GM18519 (cell line): ENCODE measurements around the gene HNRNPH1.

ENCODE experiments used
- ATAC-seq: cut with Tn5 transposase; IDR thresholded peaks from one replicate; pipeline ENCODE4 v1.9.1; 2021; ENCODE audit warnings: mild to moderate bottlenecking, moderate library complexity; ENCODE audit not compliant: unreplicated experiment, low FRiP score

The HNRNPH1 gene

DNA sequence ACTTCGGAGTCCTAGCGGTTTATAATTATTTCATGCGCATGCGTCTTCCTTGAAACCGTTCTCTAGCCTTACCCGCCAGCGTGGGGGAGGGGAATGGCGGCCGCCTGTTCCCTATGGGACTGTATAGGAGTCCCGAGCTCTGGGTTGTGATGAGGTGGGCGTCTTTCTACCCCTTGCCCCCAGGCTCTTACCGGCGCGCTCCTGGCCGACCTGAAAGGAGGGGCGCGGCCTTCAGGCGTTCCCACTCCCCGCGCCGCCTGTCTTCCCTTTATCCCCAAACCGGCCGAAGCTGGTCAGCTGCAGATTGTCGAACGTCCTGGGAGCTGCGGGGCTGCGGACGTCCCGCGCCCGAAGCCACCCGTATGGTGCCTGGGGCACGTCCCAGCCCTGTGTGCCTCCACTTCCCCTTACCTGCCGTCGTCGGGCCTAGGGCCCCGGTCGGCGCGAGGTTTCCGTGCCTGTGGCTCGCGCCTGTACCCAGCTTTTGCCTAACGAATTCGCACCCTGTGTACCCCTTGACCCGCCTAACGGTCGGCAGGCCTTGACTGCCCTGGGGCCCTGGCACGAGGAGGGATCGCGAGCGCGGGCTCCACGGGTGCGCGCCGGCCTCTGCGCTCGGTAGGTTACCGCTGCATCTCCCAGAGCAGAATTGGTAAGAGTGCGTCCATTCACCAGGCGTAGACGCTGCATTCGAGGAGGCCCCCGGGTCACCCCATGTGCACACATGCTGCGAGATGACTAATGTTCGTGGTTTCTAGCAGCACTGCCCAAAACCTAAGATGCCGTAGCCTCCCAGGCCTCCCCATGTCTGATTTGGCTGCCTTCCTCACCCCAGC is 653 bp upstream of the HNRNPH1 start:
- ATAC-seq: no peak

DNA sequence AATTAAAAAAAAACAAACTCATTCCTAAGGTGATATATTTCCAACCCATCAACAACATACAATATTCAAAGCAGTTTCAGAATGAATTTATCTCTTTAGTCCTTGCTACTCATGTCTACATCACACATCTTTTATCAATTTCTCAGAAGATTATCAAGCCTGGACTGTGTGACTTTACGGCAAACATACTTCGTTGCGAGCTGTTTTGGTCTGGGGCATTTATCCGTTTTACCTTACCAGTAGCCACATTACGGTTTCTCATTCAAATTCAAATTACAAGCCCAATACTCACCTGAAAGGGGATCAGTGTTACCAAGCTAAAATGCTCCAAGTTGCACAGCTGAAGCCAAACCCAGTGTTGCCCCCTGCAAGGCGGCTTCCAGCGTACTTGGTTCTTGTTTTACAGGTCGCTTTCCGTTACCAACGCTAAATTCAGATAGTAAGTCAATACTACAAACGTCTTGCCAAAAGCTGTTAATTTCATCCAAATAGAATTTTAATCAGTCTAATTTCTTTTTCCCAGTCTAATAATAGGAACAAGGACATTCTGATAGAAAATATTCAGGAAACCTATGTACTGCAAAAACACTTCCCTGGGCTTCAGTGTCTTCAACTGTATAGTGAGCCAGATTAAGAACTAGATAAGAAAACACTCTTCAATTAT is 1.8 kb downstream of the HNRNPH1 start:
- no peak for ATAC-seq

DNA sequence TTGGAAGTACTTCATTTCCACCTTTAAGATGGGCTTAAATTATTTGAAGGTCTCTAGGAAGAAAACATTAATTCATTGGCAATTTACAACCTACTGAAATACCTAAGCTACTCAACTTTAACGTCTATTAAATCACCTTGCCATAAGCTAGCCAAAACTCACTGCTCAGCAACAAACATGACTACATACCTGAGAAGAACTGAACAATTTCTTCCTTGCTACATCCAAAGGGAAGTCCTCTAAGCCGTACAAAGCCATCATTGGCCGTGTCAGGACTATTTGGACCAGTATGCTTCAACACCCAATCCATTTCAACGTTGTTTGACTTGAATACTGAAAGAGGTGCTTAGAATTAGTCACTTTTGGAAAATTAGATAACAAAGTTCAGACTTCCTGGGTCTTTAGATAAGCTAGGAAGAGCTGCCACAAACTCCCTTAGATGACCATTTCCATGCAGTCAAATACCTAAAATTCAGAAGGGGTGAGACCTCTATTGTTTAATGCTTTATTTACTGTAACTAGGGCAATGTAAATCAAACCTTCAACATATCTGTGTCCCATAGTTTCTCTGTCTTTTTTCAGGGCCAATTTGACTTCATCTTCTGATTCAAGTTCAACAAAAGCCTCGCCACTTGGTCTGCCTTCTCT is 2.6 kb downstream of the HNRNPH1 start:
- ATAC-seq: no peak

DNA sequence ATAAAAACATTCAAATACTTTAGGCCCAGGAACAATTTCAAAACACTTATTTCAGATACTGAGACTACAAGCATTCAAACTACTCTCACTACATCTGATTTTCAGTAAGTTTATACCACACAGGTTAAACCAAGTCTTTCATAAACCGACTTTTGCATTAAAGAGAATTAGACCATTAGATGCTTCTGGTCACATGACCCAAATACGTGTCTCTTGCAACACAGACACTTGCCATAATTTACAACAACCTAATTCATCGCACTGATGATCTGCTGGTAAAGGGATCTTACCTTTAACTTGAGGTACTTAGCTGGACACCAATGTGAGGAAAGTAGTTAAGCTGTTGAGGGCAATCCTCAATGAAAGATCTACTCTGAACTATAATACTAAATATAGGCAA is 3.2 kb downstream of the HNRNPH1 start:
- no peak for ATAC-seq

DNA sequence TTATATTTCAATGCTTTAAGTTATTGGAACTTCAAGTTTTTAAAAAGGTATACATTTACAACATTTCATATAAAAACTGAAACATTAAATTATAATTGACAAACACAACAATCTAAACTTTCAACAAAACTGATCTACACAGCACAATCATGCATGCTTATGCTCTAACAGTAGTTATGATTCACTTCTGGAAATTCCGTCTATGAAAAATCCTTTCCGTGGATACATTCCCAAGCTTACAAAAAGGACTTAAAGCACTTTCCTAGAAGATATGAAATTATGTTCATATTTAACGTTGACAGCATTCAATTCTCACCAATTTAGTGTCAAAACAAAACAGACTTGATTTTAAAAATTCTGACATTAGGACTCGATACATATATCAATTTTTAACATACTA is 3.7 kb downstream of the HNRNPH1 start:
- no peak for ATAC-seq

DNA sequence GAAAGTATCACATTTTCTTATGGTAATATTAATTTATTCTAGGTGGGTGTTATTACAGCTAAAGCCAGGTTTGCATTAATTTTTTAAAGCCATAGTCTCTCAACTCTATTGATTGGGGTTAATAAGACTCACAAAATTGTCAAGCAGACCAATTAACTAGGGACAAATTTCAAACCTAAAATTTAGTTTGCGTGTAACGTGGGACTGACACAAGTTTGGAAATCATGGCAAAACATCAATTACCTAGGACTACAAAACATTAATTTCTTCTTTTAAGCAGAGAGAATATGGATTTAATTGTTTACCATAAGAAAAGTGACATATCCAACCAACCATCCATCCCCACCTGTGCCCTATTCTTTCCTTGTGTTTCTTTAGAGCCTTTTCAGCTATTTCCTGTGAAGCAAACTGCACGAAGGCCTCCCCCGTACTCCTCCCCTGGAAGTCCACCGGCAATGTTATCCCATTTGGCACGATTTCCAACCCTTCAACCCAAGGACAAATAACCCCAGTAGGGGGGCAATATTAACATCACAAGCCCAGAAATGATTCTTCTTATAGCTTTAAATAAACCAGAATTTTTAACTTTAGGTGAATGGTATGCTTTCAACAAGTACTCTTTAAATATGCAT is 4.4 kb downstream of the HNRNPH1 start:
- ATAC-seq: no peak

DNA sequence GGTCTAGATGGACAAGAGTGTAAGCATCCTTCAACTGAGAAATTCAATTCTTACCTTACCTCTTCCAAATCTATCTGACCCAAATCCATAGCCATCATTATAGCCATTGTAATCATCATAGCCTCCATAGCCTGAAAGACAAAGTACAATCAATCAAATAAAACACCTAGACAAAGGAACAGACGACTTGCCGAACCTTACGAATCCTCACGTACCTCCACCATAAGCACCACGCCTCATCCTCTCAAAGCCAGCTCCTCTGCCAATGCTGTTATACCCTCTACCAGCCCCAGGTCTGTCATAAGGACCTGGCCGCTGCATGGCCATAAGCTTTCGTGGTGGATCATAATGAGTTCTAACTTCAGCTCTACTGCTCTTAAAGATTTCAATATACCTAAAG is 5.5 kb downstream of the HNRNPH1 start:
- no peak for ATAC-seq

DNA sequence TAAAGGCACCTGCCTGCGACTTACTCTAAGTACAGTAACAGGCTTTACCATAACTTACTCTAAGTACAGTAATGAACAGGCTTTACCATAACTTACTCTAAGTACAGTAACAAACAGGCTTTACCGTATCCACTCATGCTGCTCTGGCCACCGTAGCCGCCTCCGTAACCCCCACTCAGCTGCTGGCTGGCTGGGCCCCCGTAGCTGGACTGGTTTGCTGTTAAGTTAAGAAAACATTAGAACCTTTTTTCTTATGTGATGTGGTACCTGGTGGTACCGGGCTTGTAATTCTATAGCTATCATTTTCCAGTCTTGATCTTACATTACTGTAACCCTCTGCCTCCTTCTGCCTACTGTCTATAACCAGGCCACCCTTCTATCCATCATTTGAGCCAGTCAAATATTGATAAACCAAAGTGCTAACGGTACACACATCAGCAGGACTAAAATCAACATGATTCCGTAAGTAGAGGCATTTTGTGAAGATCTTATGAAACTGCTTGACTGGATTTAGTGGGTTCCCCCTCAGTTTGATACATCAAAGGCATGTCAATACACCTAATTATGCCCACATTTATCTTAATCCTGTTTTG is 7.4 kb downstream of the HNRNPH1 start:
- no peak for ATAC-seq

DNA sequence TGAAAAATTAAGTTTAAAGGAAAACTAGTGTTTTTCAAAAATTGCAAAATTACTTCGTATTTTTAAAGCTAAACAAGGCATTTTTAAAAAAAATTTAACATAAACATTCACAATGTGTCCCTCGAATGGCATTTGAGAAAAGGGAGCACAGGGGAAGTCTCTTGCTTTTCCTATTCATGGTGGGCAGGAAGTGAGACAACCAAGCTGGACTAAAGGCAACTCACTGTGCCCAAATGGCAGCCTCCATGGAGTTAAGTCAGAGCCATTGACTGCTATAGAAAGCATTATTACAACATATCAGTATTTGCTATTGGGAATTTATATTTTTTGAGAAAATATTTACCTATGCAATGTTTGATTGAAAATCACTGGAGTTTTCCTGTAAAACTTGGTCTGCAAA is 8.3 kb downstream of the HNRNPH1 start:
- no peak for ATAC-seq

DNA sequence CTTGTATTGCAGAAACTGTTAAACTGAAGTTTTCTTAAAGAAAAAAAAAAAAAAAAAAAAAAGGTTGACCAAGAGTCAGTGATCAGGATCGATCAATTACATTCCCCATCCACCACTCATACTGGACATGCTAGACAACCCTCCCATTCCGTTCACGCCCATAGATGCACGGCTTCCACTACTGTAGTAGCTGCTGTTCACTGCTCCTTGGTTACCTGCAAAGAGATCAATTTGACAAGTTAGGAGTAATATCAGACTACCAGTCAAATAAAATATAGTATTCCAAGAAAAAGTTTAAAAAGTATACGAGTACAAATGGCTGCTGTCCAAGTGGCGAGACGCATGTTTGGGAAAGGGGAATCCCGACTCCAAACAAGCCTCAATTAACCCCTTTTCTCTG is 8.7 kb downstream of the HNRNPH1 start:
- ATAC-seq: no peak

DNA sequence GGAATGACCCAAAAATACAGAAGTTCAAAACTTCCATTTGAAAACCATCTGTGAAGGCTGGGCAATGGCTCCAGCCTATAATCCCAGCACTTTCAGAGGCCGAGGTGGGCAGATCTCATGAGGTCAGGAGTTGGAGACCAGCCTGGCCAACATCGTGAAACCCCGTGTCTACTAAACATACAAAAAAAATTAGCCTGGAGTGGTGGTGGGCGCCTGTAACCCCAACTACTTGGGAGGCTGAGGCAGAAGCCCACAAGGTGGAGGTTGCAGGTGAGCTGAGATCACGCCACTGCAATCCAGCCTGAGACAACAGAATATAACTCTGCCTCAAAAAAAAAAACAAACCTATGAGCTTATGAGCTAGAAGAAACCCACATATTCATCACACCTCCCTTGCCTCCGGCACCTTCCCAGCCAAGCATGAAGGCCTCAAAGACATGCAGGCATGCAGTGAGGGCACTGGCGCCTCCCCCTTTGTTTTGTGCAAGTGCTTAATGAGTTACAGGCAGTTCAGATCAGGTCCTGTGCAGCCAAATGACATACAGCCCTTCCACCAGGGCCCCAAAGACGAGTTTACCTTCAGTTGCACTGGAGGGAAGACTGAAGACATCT is 9.9 kb downstream of the HNRNPH1 start:
- ATAC-seq: no peak

DNA sequence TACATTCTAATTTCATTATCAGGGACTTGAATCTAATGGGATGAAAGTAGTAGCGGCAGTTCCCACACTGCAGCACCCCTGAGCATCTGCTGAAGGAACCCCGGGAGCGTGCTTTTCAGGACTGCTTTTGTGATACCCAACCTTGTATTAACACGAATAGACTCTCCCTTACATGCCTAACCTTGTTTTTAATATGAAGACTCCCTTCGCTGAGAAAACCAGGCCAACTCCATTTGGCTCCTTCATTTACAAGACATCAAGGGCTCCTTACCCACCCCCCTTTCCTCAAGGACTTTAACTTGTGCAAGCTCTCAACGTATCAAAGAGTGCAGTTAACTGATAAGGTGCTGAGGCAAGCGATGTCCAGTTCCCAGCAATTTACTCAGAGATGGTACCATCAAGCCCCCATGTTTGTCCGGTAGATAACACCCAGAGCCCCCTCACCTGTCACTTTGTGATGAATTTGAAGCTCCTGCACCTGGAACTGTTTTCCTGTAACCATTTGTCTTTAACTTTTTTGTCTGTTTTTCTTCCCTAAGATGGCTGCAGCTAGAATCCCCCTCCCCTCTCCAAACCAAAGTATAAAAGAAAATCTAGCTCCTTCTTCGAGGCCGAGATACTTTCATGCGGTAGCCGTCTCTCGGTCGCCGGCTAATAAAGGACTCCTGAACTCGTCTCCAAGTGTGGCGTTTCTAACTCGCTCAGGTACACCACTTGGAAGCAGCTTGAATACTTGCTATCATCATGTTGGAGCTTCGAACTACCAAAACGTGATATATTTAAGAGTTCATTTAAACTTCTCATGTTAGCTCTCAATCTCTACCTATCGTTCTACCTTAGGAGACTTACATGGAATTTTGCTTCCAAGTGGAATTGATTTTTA is 10.7 kb downstream of the HNRNPH1 start:
- no peak for ATAC-seq

DNA sequence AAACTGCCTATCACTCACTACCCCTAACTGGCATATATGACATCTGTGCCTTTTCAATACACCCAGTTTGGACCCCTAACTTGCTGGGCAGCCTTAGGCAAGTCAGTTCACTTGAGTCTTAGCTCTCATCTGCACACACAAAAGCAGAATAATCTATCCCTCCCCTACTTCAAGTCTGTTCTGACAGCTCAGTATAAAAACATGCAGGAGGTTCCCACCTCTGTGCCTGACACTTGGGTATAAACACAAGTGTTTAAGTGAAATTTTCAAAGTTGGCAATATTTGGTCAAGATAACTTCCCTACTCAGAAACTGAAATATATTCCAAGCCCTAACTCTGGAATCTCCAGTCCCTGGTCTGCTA is 12.6 kb downstream of the HNRNPH1 start:
- ATAC-seq: no peak

DNA sequence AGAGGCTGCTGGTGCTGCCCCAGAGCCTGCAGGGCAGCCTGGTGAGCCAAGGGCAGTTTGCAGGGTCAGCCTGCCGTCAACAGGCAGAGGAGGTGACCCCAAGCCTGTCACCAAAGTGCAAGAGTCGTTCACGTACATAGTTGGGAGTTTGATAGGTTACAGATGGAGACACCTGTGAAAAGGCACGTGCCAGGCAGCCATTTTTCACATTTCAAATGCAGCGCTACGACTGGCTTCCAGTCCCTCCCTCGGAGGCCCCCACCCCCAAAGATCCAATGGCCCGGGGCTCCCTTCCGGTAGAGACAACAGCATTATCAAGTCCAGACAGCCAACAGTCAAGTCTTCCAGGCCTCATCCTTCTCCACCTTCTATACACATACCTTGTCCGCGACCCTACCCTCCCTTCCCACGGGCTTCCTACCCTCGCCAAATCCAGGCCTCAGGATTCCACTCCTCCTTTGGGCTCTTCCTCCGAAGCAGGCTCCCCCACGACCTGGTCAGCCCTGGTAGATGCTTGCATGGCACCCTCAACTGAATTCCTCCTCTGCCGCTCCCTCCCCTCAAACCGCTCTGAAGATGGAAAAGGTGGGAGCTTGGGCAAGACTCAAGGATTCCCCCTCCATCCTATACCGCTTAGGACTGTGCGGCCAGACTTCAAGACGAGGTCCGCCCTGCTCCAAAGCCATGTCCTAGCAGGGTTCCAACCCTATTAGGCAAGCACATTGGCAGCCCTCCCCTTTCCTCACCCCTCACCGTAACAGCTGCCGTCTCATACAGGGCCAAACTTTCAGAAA is 13.2 kb downstream of the HNRNPH1 start:
- ATAC-seq: no peak

DNA sequence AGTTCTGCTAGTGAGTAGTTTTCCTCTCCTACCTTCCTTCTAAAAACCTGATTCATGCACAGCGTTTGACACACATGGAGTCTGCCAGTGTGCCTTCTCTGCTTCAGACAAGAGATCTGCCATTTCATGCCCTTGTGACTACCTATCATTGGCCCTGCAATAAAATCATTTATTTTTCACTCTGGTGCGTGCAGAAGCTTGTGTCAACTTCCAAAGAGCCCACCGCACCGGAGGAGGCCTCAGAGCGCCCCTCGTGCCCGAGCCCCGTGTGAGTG is 13.7 kb downstream of the HNRNPH1 start:
- ATAC-seq: no peak

DNA sequence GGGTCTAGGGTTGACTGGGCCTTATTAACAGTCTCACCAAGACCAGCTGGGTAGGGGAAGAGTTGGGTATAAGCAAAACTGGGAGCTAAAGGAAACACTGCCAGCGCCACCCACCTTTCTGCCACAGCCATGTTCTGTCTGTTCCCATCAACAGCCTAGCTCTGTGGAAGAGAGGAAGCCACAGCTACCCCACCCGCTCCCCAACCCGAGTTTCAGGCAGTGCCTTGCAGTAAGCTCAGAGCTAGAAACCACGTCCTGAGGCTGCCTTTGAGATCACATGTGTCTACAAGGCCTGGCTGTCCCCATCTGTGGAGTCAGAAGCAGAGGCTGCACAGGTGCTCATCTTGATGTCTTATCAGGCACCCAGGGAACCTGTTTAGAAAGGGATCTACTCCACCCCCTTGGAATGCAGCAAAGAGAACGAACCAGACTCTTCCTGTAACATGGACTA is 15.3 kb downstream of the HNRNPH1 start:
- no peak for ATAC-seq

DNA sequence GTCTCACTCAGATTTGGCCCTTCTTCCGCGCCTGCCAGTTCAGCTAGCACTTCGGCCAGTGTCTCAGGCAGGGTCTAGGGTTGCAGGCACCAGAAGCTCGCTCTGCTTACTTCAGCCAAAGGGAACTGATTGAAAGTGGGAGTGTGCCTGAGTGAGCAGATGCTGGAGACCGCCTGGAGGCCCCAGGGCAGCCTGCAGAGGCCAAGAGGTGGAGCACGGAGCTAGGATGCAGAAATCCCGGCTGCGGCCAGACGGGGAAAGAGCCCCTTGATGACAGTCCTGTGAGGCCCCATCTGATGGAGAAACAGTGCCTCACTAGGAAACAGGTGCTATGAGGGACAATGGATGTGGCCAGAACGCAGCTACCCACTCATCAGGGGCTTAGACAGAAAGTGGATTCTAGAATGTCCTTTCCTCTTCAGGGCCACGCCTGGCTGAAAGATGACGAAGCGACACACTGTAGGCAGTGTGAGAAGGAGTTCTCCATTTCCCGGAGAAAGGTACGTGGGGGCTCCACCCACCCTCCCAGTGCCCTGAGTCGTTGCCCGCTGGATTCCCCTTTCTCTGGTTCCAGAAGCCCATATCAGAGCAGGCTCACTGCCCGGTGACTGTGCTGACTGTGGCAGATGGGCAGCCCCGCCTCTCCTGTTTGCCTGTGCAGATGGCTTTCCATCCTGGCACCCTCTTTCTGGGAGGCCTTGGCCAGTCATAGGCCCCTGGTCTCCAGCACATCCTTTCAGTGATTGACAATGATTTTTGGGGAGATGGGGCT is 16.1 kb downstream of the HNRNPH1 start:
- ATAC-seq: no peak

DNA sequence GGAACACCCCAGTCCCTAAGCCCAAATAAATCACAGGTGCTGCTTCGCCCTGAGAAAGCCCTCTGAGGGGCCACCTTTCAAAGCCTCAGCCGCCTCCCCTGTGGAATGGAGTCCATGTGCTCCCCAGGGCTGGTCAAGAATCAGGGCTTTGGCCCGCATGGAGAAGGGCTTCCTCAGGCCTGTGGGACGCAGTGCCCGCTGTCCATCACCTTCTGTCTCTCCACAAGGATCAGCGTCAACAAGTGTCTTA is 16.6 kb downstream of the HNRNPH1 start:
- no peak for ATAC-seq
